SW480 (cell line): ENCODE measurements around the gene RIC8B.

Source experiments
- DNase-seq: peaks from one replicate; pipeline ENCODE4 v3.0.0-alpha.2; 2016; ENCODE audit warnings: low spot score

Gene RIC8B

DNA sequence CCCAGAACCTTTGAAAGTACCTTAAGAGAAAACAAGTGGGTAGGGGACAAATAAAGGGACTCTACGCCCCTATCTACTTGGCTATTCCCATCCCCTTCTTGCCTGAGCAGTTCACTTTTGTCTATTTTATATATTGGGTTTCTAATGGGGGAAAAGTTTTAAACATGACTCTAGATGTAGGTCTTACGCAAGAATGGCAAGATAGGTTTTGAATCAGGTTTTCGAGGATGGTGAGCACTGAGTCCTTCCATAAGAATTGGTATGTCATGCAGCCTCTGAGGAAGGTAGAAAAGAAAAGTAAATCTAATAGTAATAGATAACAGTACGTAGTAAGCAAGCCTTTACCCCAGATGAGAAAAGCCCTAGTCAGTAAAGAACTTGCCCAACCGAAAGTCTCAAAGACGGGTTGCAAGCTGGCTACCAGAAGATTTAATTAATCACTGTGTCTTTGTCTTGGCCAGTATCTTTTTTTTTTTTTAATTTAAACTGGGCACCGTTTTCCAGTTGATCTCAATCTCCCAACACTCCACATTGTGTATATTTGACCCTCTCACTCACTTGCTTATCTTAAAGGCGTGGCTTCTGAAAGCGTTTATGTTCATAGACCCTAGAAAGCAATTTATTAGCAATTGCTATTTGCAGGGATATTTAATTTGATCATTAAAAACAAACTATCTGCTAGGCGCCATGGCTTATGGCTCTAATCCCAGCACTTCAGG lies 94.7 kb downstream of the RIC8B start:
- no peak for DNase-seq

DNA sequence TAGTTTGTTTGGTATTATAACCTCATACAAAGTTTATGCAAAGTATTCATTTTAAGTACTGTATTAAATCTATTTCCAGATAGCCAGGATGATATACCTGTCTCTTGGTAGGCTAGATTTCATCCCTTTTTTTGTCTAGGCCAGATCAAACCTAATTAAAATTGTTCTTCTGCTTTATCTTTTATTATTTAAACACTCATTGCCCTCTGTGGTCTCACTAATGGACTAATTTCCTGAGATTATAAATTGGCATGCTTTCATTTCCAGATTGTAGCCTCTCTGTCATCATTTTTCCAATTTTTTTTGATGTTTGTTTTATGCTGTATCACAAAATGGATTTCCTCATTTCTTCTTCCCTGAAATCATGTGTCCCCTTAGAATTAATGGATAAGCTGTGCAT lies 95.6 kb downstream of the RIC8B start:
- no peak for DNase-seq

- DNase-seq: no peak
These were observed 97.0 kb downstream of the RIC8B start for GRCh38 chr12:106871477-106871876.

DNA sequence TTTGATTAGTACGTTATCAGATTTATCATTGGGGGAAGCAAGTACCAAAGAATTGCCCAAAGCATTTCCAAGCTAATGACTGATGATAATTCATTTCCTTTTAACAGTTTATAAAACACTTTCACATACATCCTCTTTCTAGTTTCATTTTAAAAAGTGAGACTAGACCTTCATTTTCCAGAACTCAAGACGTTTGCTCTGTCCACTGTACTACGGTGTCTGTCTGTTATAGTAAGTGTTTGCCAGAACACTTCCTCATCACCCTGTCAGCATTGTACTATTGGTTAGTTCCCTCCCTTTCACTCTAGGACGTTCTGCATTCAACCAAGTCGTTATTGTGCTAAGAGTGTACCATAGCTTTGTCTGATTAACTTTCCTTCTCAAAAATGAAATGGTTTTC lies 99.5 kb downstream of the RIC8B start:
- no peak for DNase-seq

GRCh38 chr12:106878804-106879203 lies 104.3 kb downstream of the RIC8B start:
- no peak for DNase-seq

DNA sequence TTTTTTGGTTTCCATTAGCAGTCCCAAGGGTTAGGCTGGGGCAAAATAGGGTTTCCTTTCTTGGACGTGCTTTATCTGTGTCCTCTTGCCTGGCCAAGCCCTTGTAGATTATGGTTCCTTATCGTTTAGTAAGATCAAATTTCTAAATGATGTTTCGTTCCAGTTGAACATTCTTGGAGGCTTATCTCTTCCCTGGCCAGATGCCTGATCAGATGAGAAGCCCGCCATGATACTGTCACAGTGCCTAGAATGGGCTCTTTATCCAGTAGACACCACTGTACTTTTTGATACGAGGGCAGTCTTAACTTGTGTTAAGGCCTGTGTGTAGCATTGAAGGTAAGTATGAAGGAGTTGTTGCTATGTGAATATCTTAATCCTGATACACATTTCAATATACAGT lies 105.1 kb downstream of the RIC8B start:
- DNase-seq: no peak

- DNase-seq: no peak
These were observed 108.9 kb downstream of the RIC8B start for GRCh38 chr12:106883426-106883825.

DNA sequence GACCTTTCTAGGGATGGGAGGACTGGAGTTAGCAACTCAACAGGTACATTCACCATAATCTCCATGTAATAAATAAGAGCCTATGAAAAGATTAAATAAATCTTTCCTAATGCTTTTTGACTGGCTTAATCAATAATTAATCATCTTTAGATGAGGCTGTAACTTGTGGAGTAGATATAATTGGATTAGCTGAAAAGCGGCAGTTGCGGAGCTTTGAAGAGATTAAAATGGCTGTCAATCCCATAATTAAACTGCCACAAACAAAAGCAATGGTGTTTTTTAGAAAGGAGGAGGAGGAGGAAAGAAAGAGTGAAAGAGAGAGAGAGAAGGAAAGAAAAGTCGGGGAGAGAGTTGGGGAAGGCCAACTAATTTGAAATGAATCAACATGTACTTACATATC lies 110.5 kb downstream of the RIC8B start:
- DNase-seq: no peak

GRCh38 chr12:106885541-106886249 lies 111.2 kb downstream of the RIC8B start:
- no peak for DNase-seq

GRCh38 chr12:106886932-106887331 lies 112.5 kb downstream of the RIC8B start:
- DNase-seq: no peak

DNA sequence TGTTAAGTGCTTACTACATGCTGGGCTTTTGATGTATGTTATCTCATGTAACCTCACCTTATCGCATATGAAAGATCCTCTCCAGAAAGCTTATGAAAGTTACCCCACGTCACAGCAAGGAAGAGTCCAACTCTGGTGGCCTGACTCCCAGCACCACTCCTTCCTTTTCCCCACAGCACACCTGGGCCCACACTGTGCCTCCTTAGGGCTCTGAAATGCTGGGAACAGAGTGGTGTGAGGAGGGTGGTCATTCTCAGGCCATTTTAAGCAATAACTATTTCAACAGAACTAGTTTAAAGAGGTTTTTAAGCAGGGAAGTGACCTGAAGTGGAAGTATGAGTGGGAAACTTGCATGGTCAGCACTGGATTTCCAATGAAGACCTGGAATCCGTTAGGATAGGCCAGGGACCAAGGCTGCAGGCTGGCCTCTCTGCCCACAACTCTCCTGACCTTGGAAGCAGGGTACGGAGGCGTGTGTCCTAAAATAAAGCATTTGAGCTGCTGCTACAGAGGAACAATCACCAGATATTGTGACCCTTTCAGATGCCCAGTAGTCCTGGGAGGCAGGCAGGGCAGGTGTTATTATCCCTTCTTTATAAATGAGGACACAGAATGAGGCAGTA lies 114.0 kb downstream of the RIC8B start:
- no peak for DNase-seq

GRCh38 chr12:106889326-106889725 lies 114.8 kb downstream of the RIC8B start:
- no peak for DNase-seq

DNA sequence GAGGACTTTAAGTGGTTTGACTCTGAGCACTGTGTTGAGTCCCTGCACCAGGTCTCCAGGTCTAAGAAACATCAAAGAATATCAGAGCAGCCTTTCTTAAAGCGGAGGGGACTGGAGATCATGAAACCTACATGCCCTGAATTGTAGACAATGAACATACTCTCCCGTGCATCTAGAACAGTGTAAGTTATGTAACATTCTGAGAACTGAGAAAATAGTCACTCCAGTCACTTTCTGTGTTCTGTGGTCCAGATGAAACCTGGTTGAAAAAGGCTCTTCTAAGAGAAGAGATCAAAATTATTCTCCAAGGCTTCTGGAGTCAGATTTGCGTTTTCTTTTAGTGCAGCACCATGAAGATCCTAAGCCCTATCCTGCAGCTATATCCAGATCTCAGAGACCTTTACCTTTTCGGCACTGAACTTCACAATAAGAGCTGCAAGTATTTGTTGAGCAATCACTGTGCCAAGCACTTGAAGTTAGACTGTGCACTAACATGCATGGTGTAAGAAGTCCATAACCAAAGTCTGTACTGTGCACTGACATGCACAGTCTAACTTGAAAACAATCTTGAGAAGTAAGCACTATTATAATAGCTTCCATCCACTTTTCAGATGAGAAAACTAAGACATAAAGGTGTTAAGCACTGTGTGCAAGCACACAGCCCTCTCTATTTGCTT lies 115.6 kb downstream of the RIC8B start:
- DNase-seq: no peak

DNA sequence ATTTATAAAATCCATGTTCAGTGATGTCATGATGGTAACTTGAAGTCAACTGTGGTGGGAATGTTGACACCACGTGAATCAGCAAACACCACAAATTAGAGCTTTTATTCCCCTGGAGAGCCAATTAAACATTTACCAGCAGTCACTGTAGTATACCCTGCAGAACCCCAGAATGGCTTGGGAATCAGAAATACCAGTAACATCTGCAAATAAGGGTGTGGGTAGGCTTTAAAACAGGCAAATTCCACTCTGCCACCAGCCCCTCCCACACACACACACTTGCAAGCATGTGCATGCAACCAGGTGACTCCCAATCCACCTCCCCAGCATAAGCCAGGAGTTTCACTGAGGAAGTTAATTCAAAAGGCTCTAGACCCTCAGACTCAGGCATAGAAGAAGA lies 117.6 kb downstream of the RIC8B start:
- peak; percentile 55 for DNase-seq

GRCh38 chr12:106893451-106893850 lies 119.0 kb downstream of the RIC8B start:
- DNase-seq: no peak

DNA sequence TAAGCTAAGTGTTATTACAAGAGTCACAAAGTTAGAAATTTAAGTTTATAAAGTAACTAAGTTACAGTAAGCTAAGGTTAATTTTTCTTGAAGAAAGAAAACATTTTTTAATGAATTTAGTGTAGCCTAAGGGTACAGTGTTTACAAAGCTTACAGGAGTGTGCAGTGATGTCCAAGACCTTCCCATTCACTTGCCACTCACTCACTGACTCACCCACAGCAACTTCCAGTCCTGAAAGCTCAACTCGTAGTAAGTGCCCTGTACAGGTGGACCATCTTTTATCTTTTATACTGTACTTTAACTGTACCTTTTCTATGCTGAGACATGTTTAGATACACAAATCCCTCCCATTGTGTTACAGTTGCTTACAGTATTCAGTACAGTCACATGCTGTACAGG lies 120.3 kb downstream of the RIC8B start:
- DNase-seq: no peak

DNA sequence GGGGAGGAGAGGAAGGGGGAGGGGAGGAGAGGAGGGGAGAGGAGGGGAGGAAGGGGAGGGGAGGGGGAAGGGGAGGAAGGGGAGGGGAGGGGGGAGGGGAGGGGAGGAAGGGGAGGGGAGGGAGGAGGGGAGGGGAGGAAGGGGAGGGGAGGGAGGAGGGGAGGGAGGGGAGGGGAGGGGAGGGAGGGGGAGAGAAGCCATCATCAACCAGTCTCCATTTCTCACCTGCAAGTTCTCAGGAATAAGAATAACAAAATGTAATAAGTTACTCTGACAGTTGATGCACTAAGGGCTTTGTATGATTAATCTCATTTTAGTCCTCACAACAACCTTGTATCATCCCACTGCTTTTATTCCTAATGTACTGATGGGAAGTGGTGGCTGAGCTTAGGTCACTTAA lies 122.1 kb downstream of the RIC8B start:
- DNase-seq: no peak

- no peak for DNase-seq
These were observed 122.6 kb downstream of the RIC8B start for GRCh38 chr12:106897082-106897481.

DNA sequence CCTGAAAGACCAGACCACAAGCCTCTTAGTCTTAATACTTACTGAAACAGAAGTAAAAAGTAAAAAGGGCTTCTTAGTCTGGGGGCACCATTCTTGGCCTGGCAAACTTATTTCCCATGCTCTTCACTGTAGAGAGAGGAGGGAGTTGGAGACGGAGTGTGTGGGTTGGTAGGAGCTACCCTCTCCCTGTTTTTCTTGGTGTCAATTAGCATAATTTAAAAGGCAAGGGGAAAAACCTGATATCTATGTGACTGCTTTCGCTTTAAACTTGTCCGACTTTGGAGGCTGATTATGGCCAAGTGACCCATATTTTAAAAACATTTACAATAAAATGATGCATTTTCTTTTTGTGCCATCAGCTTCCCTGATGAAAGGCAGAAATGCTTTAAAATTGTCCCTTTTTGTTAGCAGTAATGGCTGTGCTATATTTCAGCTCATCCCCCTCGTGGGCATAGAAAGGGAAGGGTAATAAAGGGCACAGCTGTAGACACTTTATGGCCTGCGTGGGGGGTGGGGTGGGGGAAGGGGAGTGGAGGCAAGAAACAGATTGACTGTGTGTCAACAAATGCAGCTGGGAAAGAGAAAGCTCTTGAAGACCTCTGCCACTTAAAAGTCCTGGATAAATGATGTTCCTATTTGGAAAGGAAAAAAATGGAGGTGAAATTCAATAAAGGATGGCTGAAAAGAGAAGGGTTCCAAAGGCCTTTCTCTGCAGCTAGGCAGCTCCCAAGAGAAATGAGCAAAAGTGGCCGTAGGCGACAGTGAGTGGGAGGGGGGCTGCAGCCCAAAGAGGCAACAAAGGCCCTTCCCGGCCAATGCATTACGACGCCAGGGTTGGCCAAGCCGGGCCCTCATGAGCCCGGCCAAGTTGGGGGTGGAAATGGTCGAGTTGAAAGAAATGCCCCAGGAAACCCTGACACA lies 123.8 kb downstream of the RIC8B start:
- no peak for DNase-seq

DNA sequence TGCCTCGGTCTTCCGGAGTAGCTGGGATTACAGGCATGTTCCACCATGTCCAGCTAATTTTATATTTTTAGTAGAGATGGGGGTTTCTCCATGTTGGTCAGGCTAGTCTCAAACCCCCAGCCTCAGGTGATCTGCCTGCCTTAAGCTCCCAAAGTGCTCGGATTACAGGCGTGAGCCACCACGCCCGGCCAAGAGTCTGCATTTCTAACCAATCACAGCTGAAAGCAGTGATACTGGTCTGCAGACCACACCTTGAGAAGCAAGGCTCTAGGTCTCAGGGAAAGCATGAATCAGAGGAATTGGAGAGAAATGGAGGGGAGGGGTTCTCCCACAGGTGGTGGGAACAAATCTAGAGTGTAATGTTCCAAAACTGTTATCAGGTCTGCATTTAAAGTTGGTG lies 126.1 kb downstream of the RIC8B start:
- no peak for DNase-seq

DNA sequence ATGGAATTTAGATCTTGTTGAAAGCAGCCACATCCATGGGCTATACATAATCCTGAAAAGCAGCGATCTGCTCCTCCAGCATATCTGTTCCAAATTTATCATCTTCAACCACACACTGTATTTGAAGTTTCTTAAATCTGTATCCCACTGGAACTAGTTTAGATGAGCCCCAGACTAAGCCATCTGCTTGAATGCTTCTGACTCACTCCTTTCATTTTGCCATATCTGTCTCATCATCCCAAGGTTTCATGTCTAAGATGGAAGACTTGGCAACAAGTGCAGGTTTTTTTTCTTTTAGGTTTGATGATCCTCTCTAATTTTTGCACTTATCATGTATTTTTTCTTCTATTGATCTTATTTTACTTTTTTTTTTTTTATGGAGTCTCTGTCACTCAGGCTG lies 126.8 kb downstream of the RIC8B start:
- DNase-seq: no peak

DNA sequence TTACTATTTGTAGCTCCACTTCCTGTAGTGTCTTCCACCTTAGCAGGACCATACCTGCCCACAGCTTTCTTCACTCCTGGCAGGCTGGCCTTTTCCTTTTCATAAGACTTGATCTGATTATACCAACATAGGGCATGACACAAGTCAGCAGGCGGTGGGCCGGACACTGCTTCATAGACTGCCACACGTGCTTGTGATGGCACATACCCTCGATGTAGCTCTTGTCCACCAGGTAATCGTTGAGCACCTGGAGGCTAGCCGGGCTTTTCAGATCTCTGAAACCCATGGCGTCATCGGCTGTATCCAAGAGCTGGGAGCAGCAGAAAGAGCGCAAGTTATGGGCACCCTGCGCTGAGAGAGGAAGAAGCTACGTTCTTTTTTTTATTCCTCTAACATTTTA lies 127.6 kb downstream of the RIC8B start:
- no peak for DNase-seq
